Neural cell (in vitro differentiated cells): ENCODE data around the gene CISD2. TPM values are rescaled to one million over a fixed set of nuclear protein-coding genes. Genes with fewer than 3 reads are reported as not detected.

Source experiments
- H2AFZ ChIP-seq: fragments of 200-600, 300-800 bp; sonication (generic), shearing (Covaris generic); 2 replicates; pipeline ENCODE4 v1.6.0; 2014; ENCODE audit warnings: low read depth, mild to moderate bottlenecking, antibody characterized with exemption, low read length, moderate library complexity
- H3F3A ChIP-seq: fragments of 200-600 bp; shearing (Covaris generic); 2 replicates; pipeline ENCODE4 v1.6.1; 2016; ENCODE audit warnings: mild to moderate bottlenecking, moderate library complexity, mixed read lengths, antibody characterized with exemption, low read length; ENCODE audit not compliant: insufficient read depth, poor library complexity, severe bottlenecking
- H3K27ac ChIP-seq: fragments of 200-600, 300-800 bp; sonication (generic), shearing (Covaris generic); 2 replicates; pipeline ENCODE4 v1.5.1; 2014; ENCODE audit warnings: mild to moderate bottlenecking, low read length, moderate library complexity
- H3K27me3 ChIP-seq: fragments of 300-800, 200-600 bp; sonication (generic), shearing (Covaris generic); 2 replicates; pipeline ENCODE4 v1.6.0; 2014; ENCODE audit warnings: mild to moderate bottlenecking, low read depth, low read length, moderate library complexity; ENCODE audit not compliant: insufficient read depth
- H3K36me3 ChIP-seq: fragments of 300-800, 200-600 bp; sonication (generic), shearing (Covaris generic); 2 replicates; pipeline ENCODE4 v1.5.1; 2014; ENCODE audit warnings: mild to moderate bottlenecking, antibody characterized with exemption, low read length, moderate library complexity; ENCODE audit not compliant: insufficient read depth
- H3K4me2 ChIP-seq: fragments of 300-800, 200-600 bp; sonication (generic), shearing (Covaris generic); 2 replicates; pipeline ENCODE4 v1.6.0; 2014; ENCODE audit warnings: mild to moderate bottlenecking, low read length
- H3K4me3 ChIP-seq: fragments of 300-800, 200-600 bp; sonication (generic), shearing (Covaris generic); 2 replicates; pipeline ENCODE4 v1.5.1; 2014; ENCODE audit warnings: mild to moderate bottlenecking, low read length, moderate library complexity
- H3K79me2 ChIP-seq: fragments of 200-600 bp; shearing (Covaris generic); replicated peaks from 2 replicates; pipeline ENCODE4 v1.6.0; 2014; ENCODE audit warnings: mild to moderate bottlenecking, low read length, moderate library complexity; ENCODE audit not compliant: insufficient read depth
- H3K9ac ChIP-seq: fragments of 300-800, 200-600 bp; sonication (generic), shearing (Covaris generic); 2 replicates; pipeline ENCODE4 v1.6.1; 2016; ENCODE audit warnings: mild to moderate bottlenecking, low read length, mixed read lengths
- H3K9me2 ChIP-seq: fragments of 200-600 bp; shearing (Covaris generic); 2 replicates; pipeline ENCODE4 v1.6.1; 2016; ENCODE audit warnings: mild to moderate bottlenecking, low read length, mixed read lengths; ENCODE audit not compliant: insufficient read depth
- H3K9me3 ChIP-seq: fragments of 200-600, 300-800 bp; sonication (generic), shearing (Covaris generic); 2 replicates; pipeline ENCODE4 v1.6.1; 2016; ENCODE audit warnings: mild to moderate bottlenecking, mixed run types, low read length, moderate library complexity, mixed read lengths
- H4K20me1 ChIP-seq: fragments of 200-600 bp; shearing (Covaris generic); 2 replicates; pipeline ENCODE4 v1.6.1; 2016; ENCODE audit warnings: mild to moderate bottlenecking, mixed run types; ENCODE audit not compliant: insufficient read depth
- CTCF ChIP-seq: fragments of 450-650 bp; IDR thresholded peaks from 2 replicates; pipeline ENCODE4 v1.5.1; 2014; ENCODE audit warnings: antibody characterized with exemption, mild to moderate bottlenecking, moderate library complexity; ENCODE audit not compliant: poor library complexity, severe bottlenecking
- EP300 ChIP-seq: fragments of 450-650 bp; conservative IDR thresholded peaks from 2 replicates; pipeline ENCODE4 v1.6.1; 2014; ENCODE audit warnings: antibody characterized with exemption, mild to moderate bottlenecking, moderate library complexity; ENCODE audit not compliant: poor library complexity, severe bottlenecking
- EZH2 ChIP-seq: fragments of 200-600, 300-800 bp; shearing (Covaris generic), sonication (generic); IDR thresholded peaks from 2 replicates; pipeline ENCODE4 v1.6.1; 2014; ENCODE audit warnings: antibody characterized with exemption, low read length, borderline replicate concordance, mild to moderate bottlenecking; ENCODE audit not compliant: insufficient read depth, poor library complexity, severe bottlenecking
- MXI1 ChIP-seq: fragments of 450-650 bp; conservative IDR thresholded peaks from 2 replicates; pipeline ENCODE4 v1.6.1; 2014; ENCODE audit warnings: antibody characterized with exemption, mild to moderate bottlenecking; ENCODE audit not compliant: poor library complexity, severe bottlenecking
- POLR2AphosphoS5 ChIP-seq: IDR thresholded peaks from 2 replicates; pipeline ENCODE4 v1.6.1; 2012
- RAD21 ChIP-seq: fragments of 450-650 bp; conservative IDR thresholded peaks from 2 replicates; pipeline ENCODE4 v1.6.1; 2014; ENCODE audit warnings: antibody characterized with exemption, mild to moderate bottlenecking, moderate library complexity
- REST ChIP-seq: IDR thresholded peaks from 2 replicates; pipeline ENCODE4 v1.6.1; 2012; ENCODE audit warnings: borderline replicate concordance
- SMC3 ChIP-seq: fragments of 450-650 bp; conservative IDR thresholded peaks from 2 replicates; pipeline ENCODE4 v1.6.1; 2014; ENCODE audit warnings: antibody characterized with exemption, mild to moderate bottlenecking, moderate library complexity; ENCODE audit not compliant: poor library complexity
- TAF1 ChIP-seq: IDR thresholded peaks from 2 replicates; pipeline ENCODE4 v1.6.1; 2012; ENCODE audit warnings: low read depth
- polyA plus RNA-seq: library from polyadenylated mRNA; depleted of rRNA; stranded (reverse); fragments of >200 nt; gene quantifications from 2 replicates; pipeline ENCODE4 v1.2.3, GENCODE V29; 2014

CISD2 gene
- polyA plus RNA-seq, 1 donor from 2014 or later = 102 TPM

- Histone ChIP-seq H3K9me3 (no peaks in the 10 kb centered on the region), H3K27ac (no peak overlapping the region), H3K79me2 (peaks cover 19% of the 10 kb centered on the region), H3K4me3 (no peak overlapping the region), H2AFZ (no peak overlapping the region), H3K36me3 (no peaks in the 10 kb centered on the region), H3K9me2 (no peaks in the 10 kb centered on the region), H3K4me2 (no peak overlapping the region), H3K9ac (no peak overlapping the region), H3K27me3 (no peaks in the 10 kb centered on the region), H4K20me1 (no peaks in the 10 kb centered on the region), H3F3A (peaks cover 4% of the 10 kb centered on the region)
- TF ChIP-seq EZH2 = no peak
- no peak for TF ChIP-seq EP300
- TF ChIP-seq SMC3 = no peak
- no peak for TF ChIP-seq TAF1
- TF ChIP-seq POLR2AphosphoS5 = no peak
- TF ChIP-seq RAD21 = no peak
- no peak for TF ChIP-seq CTCF
- TF ChIP-seq REST = no peak
- no peak for TF ChIP-seq MXI1
These were observed 36.1 kb upstream of the CISD2 start for GRCh38 chr4:102832667-102833066.

GRCh38 chr4:102836596-102836995, 32.2 kb upstream of the CISD2 start:
- TF ChIP-seq TAF1 (no peak), EP300 (no peak), REST (no peak), POLR2AphosphoS5 (no peak), RAD21 (no peak), EZH2 (no peak), SMC3 (no peak), CTCF (no peak)
- H3F3A ChIP-seq = no peaks in the 10 kb centered on the region
- H3K79me2 ChIP-seq = no peaks in the 10 kb centered on the region
- no peak overlapping the region for H3K4me3 ChIP-seq
- H2AFZ ChIP-seq = no peak overlapping the region
- no peaks in the 10 kb centered on the region for H4K20me1 ChIP-seq
- H3K9ac ChIP-seq = no peak overlapping the region
- H3K36me3 ChIP-seq = no peaks in the 10 kb centered on the region
- no peak overlapping the region for H3K27ac ChIP-seq
- no peaks in the 10 kb centered on the region for H3K9me3 ChIP-seq
- H3K4me2 ChIP-seq = no peak overlapping the region
- H3K27me3 ChIP-seq = no peaks in the 10 kb centered on the region
- no peaks in the 10 kb centered on the region for H3K9me2 ChIP-seq
